H1 (cell line): Measurements from ENCODE around the gene DPP3. TPM values are rescaled to one million over a fixed set of nuclear protein-coding genes. Genes with fewer than 3 reads are reported as not detected.

Experiments
- CTCF ChIA-PET: fragments of 300-600 bp; sonication (Branson Sonifier 250); formaldehyde crosslinking; loops from one replicate; lab custom pipeline; 2021; ENCODE audit not compliant: partially characterized antibody; lab: Charles Lee
- POLR2A ChIA-PET: fragments of 300-600 bp; sonication (Branson Sonifier 250); formaldehyde crosslinking; loops from one replicate; lab custom pipeline; 2021; ENCODE audit warnings: inconsistent platforms; ENCODE audit not compliant: partially characterized antibody; lab: Charles Lee
- DNase-seq, 2 experiments: peaks; one replicate each; pipeline versions ENCODE4 v3.0.0 to v3.0.0-alpha.2; 2010 to 2022; ENCODE audit warnings: low spot score in 2 of 2, low read depth in 1 of 2, mixed read lengths in 1 of 2
- FAIRE-seq: peaks from 2 replicates; lab custom pipeline; 2011; peaks lifted over from hg19 to GRCh38; lab: Jason Lieb, UNC
- H2AFZ ChIP-seq: 2 replicates; pipeline ENCODE4 v1.8.1; 2012; ENCODE audit warnings: low read length, inconsistent platforms
- H2AK5ac ChIP-seq: 2 replicates; pipeline ENCODE4 v1.6.1; 2013; ENCODE audit warnings: low read depth, low read length
- H2BK120ac ChIP-seq: replicated peaks from 2 replicates; pipeline ENCODE3; 2013; ENCODE audit warnings: low read depth, low read length, inconsistent platforms
- H2BK12ac ChIP-seq: 2 replicates; pipeline ENCODE4 v1.6.1; 2013; ENCODE audit warnings: low read depth, low read length
- H2BK15ac ChIP-seq: 2 replicates; pipeline ENCODE4 v1.6.1; 2013; ENCODE audit warnings: low read length
- H2BK20ac ChIP-seq: 2 replicates; pipeline ENCODE4 v1.6.1; 2013; ENCODE audit warnings: low read length
- H2BK5ac ChIP-seq: 2 replicates; pipeline ENCODE4 v1.6.1; 2013; ENCODE audit warnings: low read depth, low read length
- H3K14ac ChIP-seq: 2 replicates; pipeline ENCODE4 v1.6.1; 2013; ENCODE audit warnings: inconsistent platforms; ENCODE audit not compliant: insufficient read length
- H3K18ac ChIP-seq: 2 replicates; pipeline ENCODE4 v1.6.1; 2013; ENCODE audit warnings: low read length; ENCODE audit errors: extremely low read depth
- H3K23ac ChIP-seq: 2 replicates; pipeline ENCODE4 v1.6.1; 2013; ENCODE audit warnings: inconsistent platforms; ENCODE audit not compliant: insufficient read length
- H3K23me2 ChIP-seq: 2 replicates; pipeline ENCODE4 v1.6.1; 2013; ENCODE audit warnings: low read depth, low read length
- H3K27ac ChIP-seq: 2 replicates; pipeline ENCODE4 v1.6.1; 2011; ENCODE audit warnings: low read depth, low read length, inconsistent platforms
- H3K27me3 ChIP-seq, 4 experiments: replicated peaks in 1 of 4; 1 replicate in 1 of 4; 2 replicates in 3 of 4; pipeline versions ENCODE4 v1.6.1 to v1.8.1; 2011 to 2013; ENCODE audit warnings: low read length in 3 of 4, mild to moderate bottlenecking in 3 of 4, inconsistent platforms in 2 of 4, mixed read lengths in 2 of 4, moderate library complexity in 1 of 4; ENCODE audit not compliant: control insufficient read depth in 3 of 4, insufficient read depth in 3 of 4; ENCODE audit errors: extremely low read depth in 1 of 4
- H3K36me3 ChIP-seq, 4 experiments: 2 replicates each; pipeline versions ENCODE4 v1.6.1 to v1.8.1; 2011 to 2013; ENCODE audit warnings: mild to moderate bottlenecking in 4 of 4, low read length in 3 of 4, moderate library complexity in 2 of 4, control low read depth in 1 of 4, inconsistent platforms in 1 of 4; ENCODE audit not compliant: insufficient read depth in 4 of 4, control insufficient read depth in 2 of 4
- H3K4ac ChIP-seq: replicated peaks from 2 replicates; pipeline ENCODE3; 2013; ENCODE audit warnings: low read length, low read depth, mixed read lengths, inconsistent platforms; ENCODE audit not compliant: insufficient read length
- H3K4me1 ChIP-seq, 4 experiments: replicated peaks in 1 of 4; 1 replicate in 1 of 4; 2 replicates in 3 of 4; pipeline versions ENCODE4 v1.6.1 to v1.8.1; 2011 to 2013; ENCODE audit warnings: low read length in 3 of 4, inconsistent platforms in 2 of 4, mixed read lengths in 1 of 4; ENCODE audit not compliant: insufficient read depth in 4 of 4, control insufficient read depth in 3 of 4
- H3K4me2 ChIP-seq, 2 experiments: 2 replicates each; pipeline versions ENCODE4 v1.6.1 to v1.8.1; 2011 to 2013; ENCODE audit warnings: low read depth in 2 of 2, low read length in 2 of 2, control low read depth in 1 of 2, inconsistent platforms in 1 of 2, mild to moderate bottlenecking in 1 of 2; ENCODE audit not compliant: insufficient read depth in 1 of 2
- H3K4me3 ChIP-seq, 4 experiments: fragments of 200-600, 300-600 bp in 1 of 4; sonication (generic), shearing (Covaris generic), sonication (Bioruptor Twin) in 1 of 4; 2 replicates each; pipeline versions ENCODE4 v1.5.1 to v1.8.1; 2011 to 2016; ENCODE audit warnings: low read length in 4 of 4, low read depth in 3 of 4, control low read depth in 2 of 4, inconsistent platforms in 2 of 4, mild to moderate bottlenecking in 2 of 4, mixed read lengths in 1 of 4, moderate library complexity in 1 of 4; ENCODE audit not compliant: insufficient read depth in 2 of 4; ENCODE audit errors: extremely low read depth in 1 of 4
- H3K56ac ChIP-seq: replicated peaks from 2 replicates; pipeline ENCODE3; 2013; ENCODE audit warnings: low read depth, mild to moderate bottlenecking, mixed read lengths, low read length, inconsistent platforms; ENCODE audit not compliant: insufficient read length
- H3K79me1 ChIP-seq: 2 replicates; pipeline ENCODE4 v1.6.1; 2013; ENCODE audit warnings: low read depth, low read length, control low read depth
- H3K79me2 ChIP-seq, 2 experiments: 2 replicates each; pipeline versions ENCODE4 v1.6.1 to v1.8.1; 2012 to 2013; ENCODE audit warnings: low read length in 2 of 2, mild to moderate bottlenecking in 2 of 2, inconsistent platforms in 1 of 2; ENCODE audit not compliant: insufficient read depth in 2 of 2, control insufficient read depth in 1 of 2
- H3K9ac ChIP-seq, 4 experiments: replicated peaks in 1 of 4; 1 replicate in 1 of 4; 2 replicates in 3 of 4; pipeline versions ENCODE4 v1.6.1 to v1.8.1; 2011 to 2013; ENCODE audit warnings: low read depth in 3 of 4, low read length in 3 of 4, control low read depth in 2 of 4, mild to moderate bottlenecking in 2 of 4, moderate library complexity in 2 of 4, inconsistent platforms in 1 of 4; ENCODE audit errors: extremely low read depth in 1 of 4
- H3K9me3 ChIP-seq, 2 experiments: 2 replicates each; pipeline versions ENCODE4 v1.6.1 to v1.8.1; 2012 to 2013; ENCODE audit warnings: mild to moderate bottlenecking in 2 of 2, moderate library complexity in 2 of 2, control low read depth in 1 of 2, inconsistent platforms in 1 of 2, low read depth in 1 of 2, low read length in 1 of 2, mixed read lengths in 1 of 2; ENCODE audit not compliant: insufficient read depth in 2 of 2
- H4K20me1 ChIP-seq, 2 experiments: replicated peaks in 1 of 2; 2 replicates each; pipeline versions ENCODE3 to v1.8.1; 2011 to 2013; ENCODE audit warnings: inconsistent platforms in 2 of 2, low read length in 2 of 2, mild to moderate bottlenecking in 1 of 2; ENCODE audit not compliant: insufficient read depth in 2 of 2, control insufficient read depth in 1 of 2
- H4K5ac ChIP-seq: 2 replicates; pipeline ENCODE4 v1.6.1; 2013; ENCODE audit warnings: low read length, low read depth, mixed read lengths, inconsistent platforms; ENCODE audit not compliant: insufficient read length
- H4K8ac ChIP-seq: 2 replicates; pipeline ENCODE4 v1.8.0; 2013; ENCODE audit warnings: mild to moderate bottlenecking, moderate library complexity, low read length, inconsistent platforms; ENCODE audit not compliant: insufficient read depth; ENCODE audit errors: extremely low read depth
- H4K91ac ChIP-seq: replicated peaks from 2 replicates; pipeline ENCODE3; 2013; ENCODE audit warnings: low read length, mixed read lengths, inconsistent platforms; ENCODE audit not compliant: insufficient read length
- CBX5 ChIP-seq: fragments of 300-800, 300-1000 bp; sonication (generic); IDR thresholded peaks from 2 replicates; pipeline ENCODE4 v1.7.1; 2016; ENCODE audit warnings: antibody characterized with exemption, low read length, low read depth
- CEBPB ChIP-seq: IDR thresholded peaks from 2 replicates; pipeline ENCODE4 v1.6.1; 2012; ENCODE audit warnings: low read depth, low read length
- CREB1 ChIP-seq: IDR thresholded peaks from 2 replicates; pipeline ENCODE4 v1.6.1; 2012; ENCODE audit warnings: inconsistent platforms
- KDM5A ChIP-seq: fragments of 200-600 bp; IDR thresholded peaks from 2 replicates; pipeline ENCODE4 v1.7.1; 2012; ENCODE audit warnings: mild to moderate bottlenecking, low read length, inconsistent platforms, mixed read lengths
- NRF1 ChIP-seq: IDR thresholded peaks from 2 replicates; pipeline ENCODE4 v1.6.1; 2011; ENCODE audit warnings: mild to moderate bottlenecking, low read depth, low read length, improper control_type of control experiment
- POLR2AphosphoS5 ChIP-seq: IDR thresholded peaks from 2 replicates; pipeline ENCODE4 v1.6.1; 2011; ENCODE audit warnings: low read depth, low read length
- POU5F1 ChIP-seq: IDR thresholded peaks from 2 replicates; pipeline ENCODE4 v1.6.1; 2011; ENCODE audit warnings: low read depth, mild to moderate bottlenecking, low read length, moderate library complexity
- RFX5 ChIP-seq: IDR thresholded peaks from 2 replicates; pipeline ENCODE4 v1.6.1; 2011; ENCODE audit warnings: low read depth, low read length, improper control_type of control experiment, borderline replicate concordance
- SAP30 ChIP-seq: fragments of 300-600 bp; sonication (generic); IDR thresholded peaks from 2 replicates; pipeline ENCODE4 v1.7.1; 2012; ENCODE audit warnings: low read length, moderate library complexity, mild to moderate bottlenecking, inconsistent platforms; ENCODE audit not compliant: insufficient read depth, insufficient replicate concordance
- SP4 ChIP-seq: IDR thresholded peaks from 2 replicates; pipeline ENCODE4 v1.6.1; 2012; ENCODE audit warnings: low read length, inconsistent platforms
- SUZ12 ChIP-seq: fragments of 200-600 bp; sonication (generic); IDR thresholded peaks from 2 replicates; pipeline ENCODE4 v1.6.1; 2012; ENCODE audit warnings: mild to moderate bottlenecking, inconsistent platforms, low read length, moderate library complexity, mixed read lengths
- TBP ChIP-seq: IDR thresholded peaks from 2 replicates; pipeline ENCODE4 v1.6.1; 2011; ENCODE audit warnings: low read depth, low read length, improper control_type of control experiment
- TEAD4 ChIP-seq: IDR thresholded peaks from 2 replicates; pipeline ENCODE4 v1.6.1; 2012; ENCODE audit warnings: low read depth, low read length, inconsistent platforms, mixed read lengths
- WGBS, 2 experiments: shearing (Covaris generic) in 1 of 2; methylation state at CpG; one replicate each; pipeline versions ENCODE4 v1.1.6 to v1.1.7; 2013 to 2015; ENCODE audit warnings: low lambda C conversion rate in 2 of 2, mixed read lengths in 2 of 2, inconsistent platforms in 1 of 2, low coverage in 1 of 2, missing lambda C conversion rate in 1 of 2; ENCODE audit not compliant: insufficient replicate concordance in 2 of 2, insufficient coverage in 1 of 2, insufficient read length in 1 of 2; ENCODE audit errors: extremely low coverage in 1 of 2, missing lambda C conversion rate in 1 of 2; 5-methylcytosine and 5-hydroxymethylcytosine counted together
- polyA plus RNA-seq, 7 experiments: library from polyadenylated mRNA; depleted of rRNA in 3 of 7; stranded (reverse) in 5 of 7; unstranded in 2 of 7; fragments of >200 nt in 5 of 7; fragments of 200-250 nt in 2 of 7; gene quantifications; 1 replicate in 5 of 7; 2 replicates in 1 of 7; 4 replicates in 1 of 7; pipeline versions ENCODE4 v1.2.1 to v1.2.3, GENCODE V29; 2011 to 2013; ENCODE audit warnings: missing spikeins in 2 of 7, mixed read lengths in 2 of 7
- total RNA-seq: library from RNA; stranded (reverse); fragmentation: NEBNext Ultra II Directional; extraction: Animal tissue kit (Norgen Biotek cat#: 25700); gene quantifications from 2 replicates; pipeline ENCODE4 v1.2.1, GENCODE V29; 2021
- TF ChIP-seq, protein P1 (sequence below): IDR thresholded peaks from 2 replicates; pipeline ENCODE4 v1.6.1; 2011; ENCODE audit warnings: low read depth, mild to moderate bottlenecking, low read length; ENCODE audit not compliant: insufficient read depth

Gene DPP3
- total and polyA plus RNA-seq, 2 of the 8 experiments (the other 6 are each of a cell fraction or from before 2014, with no cell fraction given): 75.1 to 82.7 TPM

DNA sequence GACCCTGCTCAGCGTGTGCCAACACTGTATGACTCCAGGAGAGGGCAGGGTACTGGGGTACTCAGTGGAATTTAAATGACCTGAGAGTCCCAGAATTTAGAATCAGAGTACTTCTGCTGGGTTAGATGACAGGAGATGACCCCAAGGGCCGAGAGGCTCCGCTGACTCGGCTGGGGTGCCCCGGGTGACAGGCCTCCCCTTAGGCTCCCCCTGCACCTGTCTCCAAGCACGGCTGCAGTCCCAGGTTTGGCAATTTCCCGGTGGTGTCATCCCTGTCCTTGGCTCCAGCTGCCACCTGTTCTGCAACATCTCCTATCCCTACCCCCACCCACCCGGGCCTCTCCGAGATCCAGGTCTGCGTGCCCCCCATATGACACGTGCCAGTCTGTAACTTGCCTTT is 67.8 kb downstream of the DPP3 start:
- Histone ChIP-seq H3K36me3 (peaks cover 0 to 4% (median 0%) of the 10 kb centered on the region in 4 experiments; a peak in 1 of 8 replicates), H3K14ac (no peak overlapping the region), H2BK5ac (peak overlapping the region; percentile 24; the same call in 1 of the 2 replicates), H3K27me3 (no peaks in the 10 kb centered on the region), H3K4me3 (peak overlapping the region in 3 of 4 experiments; percentile 74 to 84 (median 84); a peak in 4 of 8 replicates), H2BK12ac (0 out of 2 replicates have a peak overlapping the region, but pooled peaks have one; percentile 51), H3K9me3 (no peaks in the 10 kb centered on the region), H4K8ac (no peak overlapping the region), H3K9ac (no peak overlapping the region), H2AK5ac (peak overlapping the region; percentile 25; the same call in 1 of the 2 replicates), H3K56ac (no peak overlapping the region), H3K79me2 (no peaks in the 10 kb centered on the region; a peak in 1 of 4 replicates), H2BK120ac (no peak overlapping the region), H3K79me1 (peaks cover 5% of the 10 kb centered on the region; the same call in 1 of the 2 replicates), H3K23ac (no peak overlapping the region), H3K4me2 (peak overlapping the region; percentile 50 to 72), H3K4ac (no peak overlapping the region), H4K5ac (no peak overlapping the region), H2BK20ac (no peak overlapping the region), H3K4me1 (peaks cover 0 to 17% (median 11%) of the 10 kb centered on the region in 4 experiments; a peak in 6 of 7 replicates), H4K91ac (no peak overlapping the region), H3K18ac (no peak overlapping the region; the same call in 1 of the 2 replicates), H2AFZ (no peak overlapping the region), H3K23me2 (peaks cover 3% of the 10 kb centered on the region; the same call in 1 of the 2 replicates), H3K27ac (no peak overlapping the region), H4K20me1 (peaks cover 0 to 2% of the 10 kb centered on the region in 2 experiments), H2BK15ac (peak overlapping the region; percentile 13; the same call in 1 of the 2 replicates)
- DNase-seq (no peak), FAIRE-seq (no peak)
- WGBS, 2 experiments: 88% methylated on average over 7 of the region's 11 CpGs; no CpG with 5 or more reads in 1 of the 2 experiments
- ChIA-PET POLR2A (interaction anchor here (0.9 to 7.9 kb wide), 6 partner anchors 8 to 130 kb away, joined by 3 to 54 read pairs (median 14); partner anchors contain the start of gene RBM4B), CTCF (interaction anchor here (0.8 to 2.4 kb wide), 9 partner anchors 14 to 159 kb away, joined by 3 to 6 read pairs (median 4); partner anchors contain the start of genes CCDC87 and CCS)
- TF ChIP-seq SUZ12 (no peak), TEAD4 (no peak), CEBPB (no peak), NRF1 (no peak), SAP30 (no peak), CREB1 (no peak), POU5F1 (no peak), TBP (no peak), KDM5A (no peak), RFX5 (no peak), SP4 (no peak), POLR2AphosphoS5 (no peak), CBX5 (no peak)
- TF ChIP-seq, protein P1, sequence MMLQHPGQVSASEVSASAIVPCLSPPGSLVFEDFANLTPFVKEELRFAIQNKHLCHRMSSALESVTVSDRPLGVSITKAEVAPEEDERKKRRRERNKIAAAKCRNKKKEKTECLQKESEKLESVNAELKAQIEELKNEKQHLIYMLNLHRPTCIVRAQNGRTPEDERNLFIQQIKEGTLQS: no peak
